Stomach smooth muscle (tissue), 2 donors: ENCODE data around the gene ZNF200.
"Not testable (repeated sequence)": the region's sequence is repeated elsewhere in the genome, so short reads cannot be mapped to it uniquely, and the experiment has no call there.

Experiments used
- H3K27ac ChIP-seq: one replicate; pipeline ENCODE4 v1.7.0; 2013; ENCODE audit warnings: mild to moderate bottlenecking, low read length, inconsistent platforms
- H3K27me3 ChIP-seq, 2 donors: one replicate each; pipeline ENCODE4 v1.7.0; 2013; ENCODE audit warnings: low read length in 2 of 2; ENCODE audit not compliant: insufficient read depth in 2 of 2, control insufficient read depth in 1 of 2
- H3K36me3 ChIP-seq, 2 donors: one replicate each; pipeline ENCODE4 v1.7.0; 2013; ENCODE audit warnings: low read length in 2 of 2; ENCODE audit not compliant: control insufficient read depth in 2 of 2, insufficient read depth in 2 of 2
- H3K4me1 ChIP-seq: one replicate; pipeline ENCODE4 v1.7.0; 2013; ENCODE audit warnings: low read length; ENCODE audit not compliant: control insufficient read depth, insufficient read depth
- H3K4me3 ChIP-seq, 2 donors: one replicate each; pipeline ENCODE4 v1.7.0; 2013; ENCODE audit warnings: low read length in 2 of 2
- H3K9ac ChIP-seq, 2 donors: one replicate each; pipeline ENCODE4 v1.7.0; 2013; ENCODE audit warnings: low read length in 2 of 2, mild to moderate bottlenecking in 1 of 2
- H3K9me3 ChIP-seq, 2 donors: one replicate each; pipeline ENCODE4 v1.7.0; 2013; ENCODE audit warnings: low read length in 2 of 2; ENCODE audit not compliant: control insufficient read depth in 2 of 2
- donor health status: healthy.
- donor health status: Pancreatic carcinoma.

ZNF200 gene

GRCh38 chr16:3197694-3198333 is 37.1 kb downstream of the ZNF200 start:
- H3K36me3 ChIP-seq, H3K9me3 ChIP-seq, H3K9ac ChIP-seq, H3K4me1 ChIP-seq, H3K27ac ChIP-seq, H3K4me3 ChIP-seq: not testable (repeated sequence)
- peaks cover 32 to 34% of the 10 kb centered on the region in 2 donors for H3K27me3 ChIP-seq

- H3K27me3 ChIP-seq: peaks cover 46 to 51% of the 10 kb centered on the region in 2 donors
- H3K9me3 ChIP-seq: no peaks in the 10 kb centered on the region
- H3K4me1 ChIP-seq: peaks cover 2% of the 10 kb centered on the region
- H3K27ac ChIP-seq: no peak overlapping the region
- no peak overlapping the region for H3K9ac ChIP-seq
- no peak overlapping the region for H3K4me3 ChIP-seq
- H3K36me3 ChIP-seq: no peaks in the 10 kb centered on the region
Observed at GRCh38 chr16:3195975-3196374, 39.0 kb downstream of the ZNF200 start.

- Histone ChIP-seq H3K9me3 (no peaks in the 10 kb centered on the region), H3K36me3 (no peaks in the 10 kb centered on the region), H3K27ac (no peak overlapping the region), H3K4me1 (peaks cover 4% of the 10 kb centered on the region), H3K9ac (no peak overlapping the region), H3K27me3 (peaks cover 56 to 63% of the 10 kb centered on the region in 2 donors), H3K4me3 (no peak overlapping the region)
Observed at GRCh38 chr16:3194792-3195191, 40.2 kb downstream of the ZNF200 start.

- Histone ChIP-seq H3K27ac (no peak overlapping the region), H3K9me3 (no peaks in the 10 kb centered on the region), H3K4me1 (peaks cover 14% of the 10 kb centered on the region), H3K9ac (no peak overlapping the region), H3K4me3 (no peak overlapping the region), H3K36me3 (no peaks in the 10 kb centered on the region), H3K27me3 (peaks cover 67 to 76% of the 10 kb centered on the region in 2 donors)
Observed at GRCh38 chr16:3193221-3194212, 41.4 kb downstream of the ZNF200 start.

GRCh38 chr16:3192476-3193019 is 42.4 kb downstream of the ZNF200 start:
- Histone ChIP-seq H3K9me3 (no peaks in the 10 kb centered on the region), H3K36me3 (no peaks in the 10 kb centered on the region), H3K27me3 (peaks cover 70 to 81% of the 10 kb centered on the region in 2 donors), H3K9ac (no peak overlapping the region), H3K27ac (no peak overlapping the region), H3K4me1 (peaks cover 15% of the 10 kb centered on the region), H3K4me3 (no peak overlapping the region)

- H3K4me1 ChIP-seq: peaks cover 15% of the 10 kb centered on the region
- H3K9ac ChIP-seq: no peak overlapping the region
- no peak overlapping the region for H3K4me3 ChIP-seq
- peaks cover 76 to 90% of the 10 kb centered on the region in 2 donors for H3K27me3 ChIP-seq
- H3K27ac ChIP-seq: no peak overlapping the region
- H3K36me3 ChIP-seq: no peaks in the 10 kb centered on the region
- no peaks in the 10 kb centered on the region for H3K9me3 ChIP-seq
Observed at GRCh38 chr16:3190949-3191353, 44.0 kb downstream of the ZNF200 start.

- H3K27ac ChIP-seq: no peak overlapping the region
- no peaks in the 10 kb centered on the region for H3K36me3 ChIP-seq
- no peak overlapping the region for H3K4me3 ChIP-seq
- no peak overlapping the region for H3K9ac ChIP-seq
- peaks cover 15% of the 10 kb centered on the region for H3K4me1 ChIP-seq
- no peaks in the 10 kb centered on the region for H3K9me3 ChIP-seq
- peaks cover 76 to 85% of the 10 kb centered on the region in 2 donors for H3K27me3 ChIP-seq
Observed at GRCh38 chr16:3189869-3190268, 45.1 kb downstream of the ZNF200 start.

- Histone ChIP-seq H3K27ac (no peak overlapping the region), H3K4me3 (peak overlapping the region in 1 of 2 donors; percentile 15), H3K9me3 (no peaks in the 10 kb centered on the region), H3K4me1 (peaks cover 15% of the 10 kb centered on the region), H3K36me3 (no peaks in the 10 kb centered on the region), H3K27me3 (peaks cover 71 to 82% of the 10 kb centered on the region in 2 donors), H3K9ac (no peak overlapping the region)
Observed at GRCh38 chr16:3188925-3189825, 45.8 kb downstream of the ZNF200 start.

- Histone ChIP-seq H3K27me3 (peaks cover 74 to 82% of the 10 kb centered on the region in 2 donors), H3K36me3 (no peaks in the 10 kb centered on the region), H3K4me1 (peaks cover 17% of the 10 kb centered on the region), H3K27ac (no peak overlapping the region), H3K9ac (no peak overlapping the region), H3K4me3 (peak overlapping the region in 1 of 2 donors; percentile 15), H3K9me3 (no peaks in the 10 kb centered on the region)
Observed at GRCh38 chr16:3188675-3188924, 46.4 kb downstream of the ZNF200 start.
